Bronchial epithelial cell (primary cell): ENCODE measurements around the gene KCNG4. TPM values are rescaled to one million over a fixed set of nuclear protein-coding genes. Genes with fewer than 3 reads are reported as not detected.

Experiments
- DNase-seq: peaks from one replicate; pipeline ENCODE4 v3.0.0-alpha.2; 2010; ENCODE audit warnings: low read depth
- FAIRE-seq: peaks from 2 replicates; lab custom pipeline; 2011; peaks lifted over from hg19 to GRCh38; lab: Jason Lieb, UNC
- H3K27me3 ChIP-seq: 2 replicates; pipeline ENCODE4 v1.5.1; 2011; ENCODE audit warnings: low read length; ENCODE audit not compliant: control insufficient read depth, insufficient read depth
- H3K36me3 ChIP-seq: 2 replicates; pipeline ENCODE4 v1.5.1; 2011; ENCODE audit warnings: low read length; ENCODE audit not compliant: control insufficient read depth, insufficient read depth
- H3K4me3 ChIP-seq: 2 replicates; pipeline ENCODE4 v1.5.1; 2011; ENCODE audit warnings: mild to moderate bottlenecking, low read depth, low read length, control low read depth
- total RNA-seq: library from RNA; depleted of rRNA; stranded (reverse); fragments of >200 nt; gene quantifications from 2 replicates; pipeline ENCODE4 v1.2.1, GENCODE V29; 2014
- TF ChIP-seq, protein P1 (sequence below): IDR thresholded peaks from 2 replicates; pipeline ENCODE4 v1.5.1; 2011; ENCODE audit warnings: mild to moderate bottlenecking, moderate library complexity, low read length, control low read depth, inconsistent platforms; ENCODE audit not compliant: insufficient read depth, severe bottlenecking

The KCNG4 gene
- total RNA-seq, 1 donor from 2014 or later = not detected

DNA sequence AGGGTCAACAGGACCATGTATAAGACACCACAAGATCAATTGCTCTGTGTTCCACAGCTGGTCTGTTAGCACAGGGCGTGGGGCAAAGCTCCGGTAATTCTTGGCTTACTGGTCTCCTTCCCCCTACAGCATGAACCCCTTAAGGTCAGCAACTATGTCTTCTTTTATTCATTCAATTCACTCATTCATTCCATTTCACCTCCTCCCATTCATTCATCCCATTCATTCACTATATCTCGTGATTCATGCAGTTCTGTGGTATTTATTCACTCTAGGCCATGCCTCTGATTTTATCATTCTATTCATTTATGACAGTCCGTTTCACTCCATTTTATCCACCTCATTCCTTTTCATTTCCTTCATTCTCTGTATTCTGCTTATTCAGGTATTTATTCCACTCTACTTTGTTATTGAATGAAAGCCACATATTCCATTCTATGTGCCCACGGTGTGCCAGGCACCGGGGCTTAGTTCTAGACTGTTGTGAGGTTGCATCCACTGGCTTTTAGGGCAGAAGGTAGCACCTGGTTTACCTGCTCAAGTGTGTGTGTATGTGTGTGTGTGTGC lies 35.9 kb upstream of the KCNG4 start:
- TF ChIP-seq, protein P1, sequence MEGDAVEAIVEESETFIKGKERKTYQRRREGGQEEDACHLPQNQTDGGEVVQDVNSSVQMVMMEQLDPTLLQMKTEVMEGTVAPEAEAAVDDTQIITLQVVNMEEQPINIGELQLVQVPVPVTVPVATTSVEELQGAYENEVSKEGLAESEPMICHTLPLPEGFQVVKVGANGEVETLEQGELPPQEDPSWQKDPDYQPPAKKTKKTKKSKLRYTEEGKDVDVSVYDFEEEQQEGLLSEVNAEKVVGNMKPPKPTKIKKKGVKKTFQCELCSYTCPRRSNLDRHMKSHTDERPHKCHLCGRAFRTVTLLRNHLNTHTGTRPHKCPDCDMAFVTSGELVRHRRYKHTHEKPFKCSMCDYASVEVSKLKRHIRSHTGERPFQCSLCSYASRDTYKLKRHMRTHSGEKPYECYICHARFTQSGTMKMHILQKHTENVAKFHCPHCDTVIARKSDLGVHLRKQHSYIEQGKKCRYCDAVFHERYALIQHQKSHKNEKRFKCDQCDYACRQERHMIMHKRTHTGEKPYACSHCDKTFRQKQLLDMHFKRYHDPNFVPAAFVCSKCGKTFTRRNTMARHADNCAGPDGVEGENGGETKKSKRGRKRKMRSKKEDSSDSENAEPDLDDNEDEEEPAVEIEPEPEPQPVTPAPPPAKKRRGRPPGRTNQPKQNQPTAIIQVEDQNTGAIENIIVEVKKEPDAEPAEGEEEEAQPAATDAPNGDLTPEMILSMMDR = no peak
- FAIRE-seq (no peak), DNase-seq (no peak)
- Histone ChIP-seq H3K4me3 (no peak overlapping the region), H3K36me3 (no peaks in the 10 kb centered on the region), H3K27me3 (no peaks in the 10 kb centered on the region)

DNA sequence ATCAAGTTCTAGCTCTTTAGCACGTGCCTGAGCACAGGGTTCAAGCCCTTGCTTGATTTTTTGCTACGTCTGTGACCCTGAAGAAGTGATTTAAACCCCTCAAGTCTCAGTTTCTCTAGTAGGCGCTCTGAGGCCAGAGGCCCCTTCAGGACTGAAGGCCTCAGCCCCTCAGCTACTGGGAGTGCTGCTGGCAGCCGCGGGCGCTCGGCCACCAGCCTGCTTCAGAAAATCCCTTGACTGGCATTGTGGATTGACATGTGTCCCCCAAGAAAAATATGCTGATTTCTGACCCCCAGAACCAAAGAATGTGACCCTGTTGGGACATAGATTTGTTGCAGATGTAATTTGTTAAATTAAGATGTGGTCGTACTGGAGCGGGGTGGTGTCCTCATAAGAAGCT lies 34.7 kb upstream of the KCNG4 start:
- TF ChIP-seq, protein P1 = no peak
- Histone ChIP-seq H3K36me3 (no peaks in the 10 kb centered on the region), H3K27me3 (no peaks in the 10 kb centered on the region), H3K4me3 (no peak overlapping the region)
- no peak for DNase-seq
- FAIRE-seq = no peak

DNA sequence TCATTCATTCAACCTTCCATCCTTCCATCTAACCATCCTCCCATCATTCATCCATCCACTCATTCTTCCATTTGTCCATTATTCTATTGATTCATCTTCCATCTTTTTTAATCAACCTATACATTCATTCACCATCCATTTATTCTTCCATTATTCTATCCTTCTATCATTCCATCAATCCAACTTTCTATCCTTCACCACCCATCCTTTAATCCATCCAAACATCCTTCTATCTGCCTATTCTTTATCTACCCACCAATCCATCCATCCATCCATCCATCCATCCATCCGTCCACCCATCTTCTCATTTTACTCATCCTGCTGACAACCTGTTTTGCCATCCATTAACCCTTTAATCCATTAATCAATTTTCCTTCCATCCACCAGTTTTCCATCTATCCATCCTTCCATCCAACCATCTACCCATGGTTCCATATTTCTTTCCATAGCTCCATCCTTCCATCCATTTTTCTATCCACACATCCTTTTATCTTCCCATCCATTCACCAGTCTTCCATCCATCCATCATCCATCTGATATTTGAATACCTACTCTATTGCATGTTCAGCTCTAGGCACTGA lies 33.0 kb upstream of the KCNG4 start:
- TF ChIP-seq, protein P1 = no peak
- DNase-seq (no peak), FAIRE-seq (no peak)
- Histone ChIP-seq H3K36me3 (no peaks in the 10 kb centered on the region), H3K27me3 (no peaks in the 10 kb centered on the region), H3K4me3 (no peak overlapping the region)

DNA sequence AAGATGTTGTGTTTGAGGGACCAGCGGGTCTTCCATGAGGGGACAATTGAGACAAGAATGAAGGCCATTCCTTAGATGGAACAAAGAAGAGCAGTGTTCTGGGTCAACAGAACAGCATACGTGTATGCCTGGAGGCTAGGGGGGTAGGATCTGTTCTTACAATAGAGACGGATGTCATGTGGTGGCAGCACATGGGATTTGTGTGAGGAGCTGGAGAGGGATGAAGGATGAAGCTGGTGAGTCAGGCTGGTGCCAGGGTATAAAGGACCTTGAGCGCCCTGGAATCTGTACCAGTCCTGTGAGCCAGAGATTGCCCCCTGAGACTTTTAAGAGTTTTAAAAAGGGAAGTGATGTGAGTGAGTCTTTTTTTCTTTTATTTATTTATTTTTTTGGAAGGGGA lies 32.1 kb upstream of the KCNG4 start:
- H3K4me3 ChIP-seq = no peak overlapping the region
- DNase-seq (no peak), FAIRE-seq (no peak)
- peaks cover 1% of the 10 kb centered on the region for H3K27me3 ChIP-seq
- H3K36me3 ChIP-seq = no peaks in the 10 kb centered on the region
- TF ChIP-seq, protein P1 = no peak

DNA sequence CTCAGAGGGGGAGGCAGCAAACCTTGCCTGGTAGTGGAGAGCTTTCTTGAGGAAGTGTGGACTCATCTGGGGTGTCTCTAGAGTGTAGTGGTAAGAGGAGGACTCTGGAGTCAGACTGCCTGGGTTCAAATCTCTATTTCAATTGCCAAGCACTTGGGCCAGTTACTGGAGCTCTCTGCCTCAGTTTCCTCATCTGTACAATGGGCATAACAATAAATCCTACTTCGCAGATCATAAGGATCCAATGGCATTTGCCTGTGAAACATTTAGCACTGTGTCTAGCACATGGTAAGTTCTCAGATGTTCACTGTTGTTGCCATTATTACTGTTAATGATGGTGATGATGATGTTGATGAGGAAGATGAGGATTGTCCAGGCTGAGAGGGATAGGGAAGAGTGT lies 31.2 kb upstream of the KCNG4 start:
- Histone ChIP-seq H3K4me3 (no peak overlapping the region), H3K36me3 (no peaks in the 10 kb centered on the region), H3K27me3 (peaks cover 1% of the 10 kb centered on the region)
- DNase-seq = no peak
- TF ChIP-seq, protein P1 = no peak
- FAIRE-seq = peak; percentile 7

DNA sequence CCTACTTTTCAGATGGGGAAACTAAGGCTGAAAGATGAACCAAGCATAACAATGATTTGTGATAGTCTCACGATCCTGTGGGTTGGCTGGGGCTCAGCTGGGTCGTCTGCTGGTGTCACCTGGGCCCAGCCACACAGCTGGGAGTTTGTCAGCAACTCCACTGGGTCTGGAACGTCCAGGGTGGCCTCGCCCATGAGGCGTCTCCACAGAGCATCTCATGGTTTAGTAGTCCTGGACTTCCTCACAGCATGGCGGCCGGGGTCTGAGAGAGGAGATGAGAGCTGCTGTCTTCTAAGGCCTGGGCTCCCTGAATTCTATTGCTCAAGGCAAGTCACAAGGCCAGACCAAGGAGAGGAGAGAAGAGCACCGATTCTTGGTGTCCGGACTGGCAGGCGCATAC lies 30.7 kb upstream of the KCNG4 start:
- no peak overlapping the region for H3K4me3 ChIP-seq
- peaks cover 1% of the 10 kb centered on the region for H3K27me3 ChIP-seq
- no peak for DNase-seq
- TF ChIP-seq, protein P1 = no peak
- FAIRE-seq = no peak
- H3K36me3 ChIP-seq = no peaks in the 10 kb centered on the region
